GM12865 (cell line): ENCODE measurements around the gene ERCC1.
"Not testable (repeated sequence)": the region's sequence is repeated elsewhere in the genome, so short reads cannot be mapped to it uniquely, and the experiment has no call there.

ENCODE experiments used
- DNase-seq: peaks from one replicate; pipeline ENCODE4 v3.0.0; 2010; ENCODE audit warnings: low read depth
- H3K4me3 ChIP-seq: 2 replicates; pipeline ENCODE4 v1.5.1; 2011; ENCODE audit warnings: mild to moderate bottlenecking, low read depth, low read length, control low read depth
- CTCF ChIP-seq: IDR thresholded peaks from 2 replicates; pipeline ENCODE4 v1.5.1; 2011; ENCODE audit warnings: low read length, control low read depth, low read depth, inconsistent platforms; ENCODE audit not compliant: insufficient read depth; ENCODE audit errors: missing control alignments

The ERCC1 gene

GRCh38 chr19:45408830-45409556 is 14.7 kb downstream of the ERCC1 start:
- no peak for TF ChIP-seq CTCF
- no peak overlapping the region for H3K4me3 ChIP-seq
- no peak for DNase-seq

GRCh38 chr19:45408121-45408520 is 15.6 kb downstream of the ERCC1 start:
- no peak overlapping the region for H3K4me3 ChIP-seq
- TF ChIP-seq CTCF, result no peak
- DNase-seq, result no peak

DNA sequence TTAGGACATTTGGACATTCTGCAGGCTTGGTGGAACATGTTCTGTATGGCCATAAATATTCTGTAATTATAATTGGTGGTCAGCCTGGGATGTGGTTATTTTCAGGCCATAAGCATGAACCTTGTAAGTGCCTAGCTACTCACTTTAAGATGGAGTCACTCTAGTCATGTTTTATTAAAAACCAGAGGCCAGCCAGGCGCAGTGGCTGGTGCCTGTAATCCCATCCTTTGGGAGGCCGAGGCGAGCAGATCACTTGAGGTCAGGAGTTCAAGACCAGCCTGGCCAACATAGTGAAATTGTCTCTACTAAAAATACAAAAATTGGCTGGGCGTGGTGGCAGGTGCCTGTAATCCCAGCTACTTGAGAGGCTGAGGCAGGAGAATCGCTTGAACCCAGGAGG is 16.1 kb downstream of the ERCC1 start:
- H3K4me3 ChIP-seq, result peak overlapping the region; percentile 85
- not testable (repeated sequence) for DNase-seq

GRCh38 chr19:45407091-45407375 is 16.7 kb downstream of the ERCC1 start:
- DNase-seq, result no peak
- peak overlapping the region; percentile 85 for H3K4me3 ChIP-seq
- no peak for TF ChIP-seq CTCF

DNA sequence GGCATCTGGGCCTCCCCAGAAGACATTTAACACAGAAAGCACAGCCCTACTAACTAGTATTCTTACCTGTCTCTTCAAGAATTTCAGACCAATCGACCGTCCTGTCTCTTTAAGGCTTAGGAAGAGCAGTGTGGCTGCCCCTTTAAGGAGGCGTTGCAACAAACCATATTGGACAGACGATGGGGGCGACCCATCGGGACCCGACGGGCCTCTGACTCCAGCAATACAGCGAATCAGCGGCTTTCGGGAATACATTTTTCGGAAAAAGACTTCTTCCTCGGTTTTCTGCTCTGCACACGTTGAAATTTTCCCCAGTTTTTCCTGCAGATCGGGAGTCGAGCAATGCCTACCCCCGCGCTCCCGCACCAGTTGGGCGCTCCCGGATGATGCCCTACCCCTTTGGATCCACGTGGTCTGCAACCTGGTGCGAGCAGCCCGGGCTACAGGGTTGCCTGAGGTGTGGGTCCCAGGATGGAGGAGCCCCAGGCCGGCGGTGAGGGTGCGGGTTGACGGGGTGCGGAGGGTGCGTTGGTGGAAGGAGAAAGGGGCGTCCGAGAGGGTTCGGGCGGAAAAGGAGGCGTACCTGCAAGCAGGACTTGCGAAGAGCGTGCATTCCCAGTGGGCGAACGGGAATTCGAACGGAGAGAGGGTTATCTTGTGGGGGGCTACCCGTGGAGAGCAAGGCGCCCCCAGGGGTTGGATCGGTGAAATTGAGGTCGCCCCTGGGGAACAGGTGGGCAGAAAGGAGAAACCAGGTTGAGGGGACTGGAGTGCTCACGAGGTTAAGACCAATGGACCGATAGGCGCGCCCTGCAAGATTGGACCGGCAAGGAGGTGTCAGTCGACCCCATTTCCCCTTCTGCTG is 17.3 kb downstream of the ERCC1 start, which contains the start of gene POLR1G:
TSS of gene POLR1G (plus strand) at position 419 of the 865 bp plus-strand sequence. CDS start at position 472, 53 bp downstream.
- no peak for TF ChIP-seq CTCF
- peak within 1 kb of the TSS; percentile 85 for H3K4me3 ChIP-seq
- DNase-seq, result peak; percentile 87

GRCh38 chr19:45405435-45406225 is 18.1 kb downstream of the ERCC1 start:
- no peak for TF ChIP-seq CTCF
- H3K4me3 ChIP-seq, result peak overlapping the region; percentile 85
- DNase-seq, result peak; percentile 87
